HepG2 (cell line): ENCODE results near the gene PPP1R9B. TPM values are rescaled to one million over a fixed set of nuclear protein-coding genes. Genes with fewer than 3 reads are reported as not detected.
A peak's percentile ranks its signal among the peaks of the same experiment; 100 is the strongest.

ENCODE experiments used
- KDM1A ChIP-seq: IDR thresholded peaks from 2 replicates; pipeline ENCODE4 v1.6.1; 2016; ENCODE audit warnings: missing compliant biosample characterization
- PPARG ChIP-seq: conservative IDR thresholded peaks from 2 replicates; pipeline ENCODE4 v1.6.1; 2016; ENCODE audit warnings: missing biosample characterization, missing genetic modification reagents
- RAD51 ChIP-seq: fragments of 450-650 bp; IDR thresholded peaks from 2 replicates; pipeline ENCODE4 v1.6.1; 2016; ENCODE audit warnings: borderline replicate concordance
- RXRA ChIP-seq: sonication (generic); formaldehyde crosslinking; IDR thresholded peaks from 2 replicates; pipeline ENCODE4 v1.5.1; 2020; ENCODE audit warnings: missing genetic modification reagents
- SAP130 ChIP-seq: IDR thresholded peaks from 2 replicates; pipeline ENCODE4 v1.6.1; 2016; ENCODE audit warnings: low read depth
- SETDB1 ChIP-seq: sonication (generic); formaldehyde crosslinking; IDR thresholded peaks from 2 replicates; pipeline ENCODE4 v1.5.1; 2020; ENCODE audit warnings: missing genetic modification reagents, mild to moderate bottlenecking, borderline replicate concordance
- USF2 ChIP-seq, 2 experiments: sonication (generic) in 1 of 2; formaldehyde crosslinking in 1 of 2; IDR thresholded peaks; 2 replicates each; pipeline versions ENCODE4 v1.5.1 to v1.6.1; 2011 to 2020; ENCODE audit warnings: borderline replicate concordance in 1 of 2, low read depth in 1 of 2, low read length in 1 of 2, mild to moderate bottlenecking in 1 of 2, missing genetic modification reagents in 1 of 2, moderate library complexity in 1 of 2
- ZBTB39 ChIP-seq: sonication (generic); formaldehyde crosslinking; IDR thresholded peaks from 2 replicates; pipeline ENCODE4 v1.5.0; 2020; ENCODE audit warnings: missing genetic modification reagents
- ZBTB43 ChIP-seq: sonication (generic); formaldehyde crosslinking; conservative IDR thresholded peaks from 2 replicates; pipeline ENCODE4 v1.4.0; 2020; ENCODE audit warnings: missing genetic modification reagents
- ZNF234 ChIP-seq: sonication (generic); formaldehyde crosslinking; conservative IDR thresholded peaks from 2 replicates; pipeline ENCODE4 v1.5.1; 2020; ENCODE audit warnings: mild to moderate bottlenecking, missing genetic modification reagents
- ZNF263 ChIP-seq: sonication (generic); formaldehyde crosslinking; IDR thresholded peaks from 2 replicates; pipeline ENCODE4 v1.4.0; 2020; ENCODE audit warnings: missing genetic modification reagents
- ZNF331 ChIP-seq: sonication (generic); formaldehyde crosslinking; IDR thresholded peaks from 2 replicates; pipeline ENCODE4 v1.4.0; 2020; ENCODE audit warnings: missing genetic modification reagents
- ZNF574 ChIP-seq: sonication (generic); formaldehyde crosslinking; IDR thresholded peaks from 2 replicates; pipeline ENCODE4 v1.4.0; 2020; ENCODE audit warnings: missing genetic modification reagents
- ZNF629 ChIP-seq: sonication (generic); formaldehyde crosslinking; conservative IDR thresholded peaks from 2 replicates; pipeline ENCODE4 v1.5.0; 2020; ENCODE audit warnings: missing genetic modification reagents
- ZNF768 ChIP-seq: sonication (generic); formaldehyde crosslinking; IDR thresholded peaks from 2 replicates; pipeline ENCODE4 v1.4.0; 2020; ENCODE audit warnings: missing genetic modification reagents
- ZNF891 ChIP-seq: sonication (generic); formaldehyde crosslinking; IDR thresholded peaks from 2 replicates; pipeline ENCODE4 v1.5.0; 2020; ENCODE audit warnings: mild to moderate bottlenecking, missing genetic modification reagents
- polyA plus RNA-seq, 8 experiments: library from polyadenylated mRNA; depleted of rRNA in 3 of 8; stranded (reverse) in 7 of 8; unstranded in 1 of 8; fragments of >200 nt; fragmentation: Illumina TruSeq in 4 of 8; extraction: Trizol in 4 of 8; gene quantifications; 2 replicates each; pipeline versions ENCODE4 v1.2.1 to v1.2.3, GENCODE V29; 2011 to 2016; ENCODE audit warnings: low read depth in 4 of 8, missing spikeins in 1 of 8, mixed read lengths in 1 of 8; ENCODE audit not compliant: insufficient read depth in 1 of 8
- total RNA-seq, 5 experiments: library from RNA; depleted of rRNA; stranded (reverse); fragments of >200 nt; fragmentation: Illumina TruSeq; extraction: Trizol; gene quantifications; 2 replicates each; pipeline ENCODE4 v1.2.3, GENCODE V29; 2016; ENCODE audit warnings: low read depth in 1 of 5
- TF ChIP-seq, protein P1 (sequence below): IDR thresholded peaks from 2 replicates; pipeline ENCODE4 v1.6.1; 2016
- TF ChIP-seq, protein P2 (sequence below): IDR thresholded peaks from 2 replicates; pipeline ENCODE4 v1.6.1; 2016; ENCODE audit warnings: missing compliant biosample characterization, missing genetic modification reagents, borderline replicate concordance

Gene PPP1R9B
- total and polyA plus RNA-seq, 2 of the 13 experiments (the other 11 are each of a cell fraction or from before 2014, with no cell fraction given), result 9.4 to 15.8 TPM

DNA sequence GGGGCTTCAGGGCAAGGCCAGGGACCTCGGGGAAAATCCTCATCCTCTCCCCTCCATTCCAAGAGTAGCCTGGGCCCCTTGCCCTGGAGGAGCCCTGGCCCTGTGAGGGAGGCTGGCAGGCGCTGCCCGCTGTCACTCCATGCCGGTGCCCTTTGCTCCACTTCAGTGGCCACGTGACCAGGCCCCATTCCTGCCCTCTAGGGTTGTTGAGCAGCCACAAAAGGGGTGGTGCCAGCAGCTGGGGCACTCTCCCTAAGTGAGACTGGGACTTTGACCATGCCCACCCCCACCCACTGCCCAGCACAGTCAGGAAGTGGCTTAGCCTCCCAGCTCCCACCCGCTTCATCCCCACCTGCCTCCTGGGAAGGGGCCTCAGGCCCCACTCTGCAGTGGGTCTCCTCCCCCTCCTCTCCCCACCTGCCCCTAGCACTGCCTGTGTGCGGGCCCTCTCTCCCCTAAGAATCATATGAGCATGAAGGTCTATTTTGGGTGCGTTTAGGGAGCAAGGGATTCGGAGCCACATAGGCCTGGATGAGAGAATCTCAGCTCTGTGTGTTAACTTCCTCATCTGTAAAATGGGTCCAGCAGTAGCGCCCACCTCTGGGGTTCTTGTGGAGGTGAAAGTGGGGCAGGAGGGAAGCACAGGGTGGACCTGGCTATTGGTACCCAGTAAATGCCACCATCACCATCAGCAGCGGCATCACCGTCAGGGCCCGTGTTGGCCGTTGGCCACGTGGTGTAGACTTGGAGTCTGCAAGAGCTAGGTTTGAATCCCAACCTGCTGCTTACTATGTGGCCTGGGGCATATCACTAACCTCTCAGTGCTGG lies 48.1 kb downstream of the PPP1R9B start (continued):
- TF ChIP-seq USF2 (IDR thresholded peaks at IDR 0.05; ENCODE audit: low read depth, low read length) (peak; percentile 87), USF2 (CRISPR knock-in tag; IDR thresholded peaks at IDR 0.05; ENCODE audit: borderline replicate concordance) (peak; percentile 92; the same call in 1 of the 2 replicates), RXRA (peak; percentile 98), ZBTB39 (CRISPR knock-in tag) (0 out of 2 replicates have a peak, but pooled peaks have one; percentile 21), SAP130 (CRISPR knock-in tag) (peak; percentile 67), KDM1A (0 out of 2 replicates have a peak, but pooled peaks have one; percentile 49), ZNF331 (peak; percentile 56), ZNF891 (CRISPR knock-in tag) (peak; percentile 16; the same call in 1 of the 2 replicates), ZNF629 (CRISPR knock-in tag) (peak; percentile 96), ZNF263 (CRISPR knock-in tag) (peak; percentile 48), RAD51 (peak; percentile 91), SETDB1 (no peak), PPARG (CRISPR knock-in tag) (peak; percentile 99), ZNF768 (CRISPR knock-in tag) (peak; percentile 28; the same call in 1 of the 2 replicates), ZNF574 (0 out of 2 replicates have a peak, but pooled peaks have one; percentile 6), ZBTB43 (CRISPR knock-in tag) (peak; percentile 61; the same call in 1 of the 2 replicates), ZNF234 (CRISPR knock-in tag) (no peak)
- TF ChIP-seq, protein P1, sequence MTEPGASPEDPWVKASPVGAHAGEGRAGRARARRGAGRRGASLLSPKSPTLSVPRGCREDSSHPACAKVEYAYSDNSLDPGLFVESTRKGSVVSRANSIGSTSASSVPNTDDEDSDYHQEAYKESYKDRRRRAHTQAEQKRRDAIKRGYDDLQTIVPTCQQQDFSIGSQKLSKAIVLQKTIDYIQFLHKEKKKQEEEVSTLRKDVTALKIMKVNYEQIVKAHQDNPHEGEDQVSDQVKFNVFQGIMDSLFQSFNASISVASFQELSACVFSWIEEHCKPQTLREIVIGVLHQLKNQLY (CRISPR knock-in tag), result peak; percentile 94
- TF ChIP-seq, protein P2, sequence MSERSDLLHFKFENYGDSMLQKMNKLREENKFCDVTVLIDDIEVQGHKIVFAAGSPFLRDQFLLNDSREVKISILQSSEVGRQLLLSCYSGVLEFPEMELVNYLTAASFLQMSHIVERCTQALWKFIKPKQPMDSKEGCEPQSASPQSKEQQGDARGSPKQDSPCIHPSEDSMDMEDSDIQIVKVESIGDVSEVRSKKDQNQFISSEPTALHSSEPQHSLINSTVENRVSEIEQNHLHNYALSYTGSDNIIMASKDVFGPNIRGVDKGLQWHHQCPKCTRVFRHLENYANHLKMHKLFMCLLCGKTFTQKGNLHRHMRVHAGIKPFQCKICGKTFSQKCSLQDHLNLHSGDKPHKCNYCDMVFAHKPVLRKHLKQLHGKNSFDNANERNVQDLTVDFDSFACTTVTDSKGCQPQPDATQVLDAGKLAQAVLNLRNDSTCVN, result no peak; the same call in 1 of the 2 replicates
